HG03565 (cell line): ENCODE data around the gene NCKAP5.

ENCODE experiments used
- ATAC-seq: cut with Tn5 transposase; IDR thresholded peaks from one replicate; pipeline ENCODE4 v1.9.1; 2021; ENCODE audit warnings: mild to moderate bottlenecking, moderate library complexity; ENCODE audit not compliant: unreplicated experiment

NCKAP5 gene

DNA sequence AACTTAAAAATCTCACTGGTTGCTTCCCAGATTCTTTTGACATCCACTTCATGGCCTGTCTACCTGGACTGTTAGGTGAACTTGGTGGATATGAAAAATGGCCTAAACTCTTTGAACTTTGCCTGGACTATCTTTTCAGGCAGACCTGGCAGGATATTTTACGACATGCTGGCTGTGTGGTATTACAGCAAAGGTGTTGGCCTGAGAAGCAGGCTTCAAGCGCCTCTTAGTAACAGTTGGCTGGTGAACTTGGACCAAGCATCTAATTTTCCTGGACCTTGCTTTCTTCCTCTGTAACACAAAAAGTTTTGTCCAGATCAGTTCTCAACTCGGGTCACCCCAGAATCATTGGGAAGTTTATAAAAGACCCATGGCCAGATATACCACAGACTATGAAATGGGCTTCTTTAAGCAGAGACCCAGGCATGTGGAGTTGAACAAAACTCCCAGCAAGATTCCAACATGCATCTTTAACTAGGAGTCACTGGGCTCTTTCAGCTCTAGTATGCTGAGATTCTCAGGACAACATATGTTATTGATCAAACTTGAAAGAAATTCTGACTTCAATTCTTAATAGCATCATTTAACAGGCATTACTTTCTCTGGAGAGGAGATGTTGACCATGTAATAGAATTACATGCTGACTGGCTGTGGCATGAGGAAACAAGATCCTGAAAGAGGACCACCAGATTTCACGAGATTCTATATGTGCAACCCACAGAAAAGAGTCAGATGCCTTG lies 902.7 kb downstream of the NCKAP5 start:
- ATAC-seq: no peak

DNA sequence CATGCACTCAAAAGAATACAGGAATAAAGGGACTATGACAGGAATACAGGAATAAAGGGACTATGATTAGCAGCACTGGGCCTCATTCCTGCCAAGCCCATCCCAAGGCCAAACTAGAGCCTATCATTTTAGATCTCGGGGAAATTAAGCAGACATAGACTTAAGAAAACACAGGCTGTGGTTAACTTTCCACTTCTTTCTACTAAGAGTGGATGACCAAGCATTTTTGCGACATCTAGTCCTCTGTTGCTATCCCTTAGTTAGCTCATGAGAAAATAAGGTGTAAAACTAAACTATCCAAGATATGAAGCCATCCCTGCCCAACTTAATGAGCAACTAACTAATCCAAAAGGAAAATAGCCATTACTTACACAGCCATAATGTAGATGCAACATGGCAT lies 904.2 kb downstream of the NCKAP5 start:
- no peak for ATAC-seq

DNA sequence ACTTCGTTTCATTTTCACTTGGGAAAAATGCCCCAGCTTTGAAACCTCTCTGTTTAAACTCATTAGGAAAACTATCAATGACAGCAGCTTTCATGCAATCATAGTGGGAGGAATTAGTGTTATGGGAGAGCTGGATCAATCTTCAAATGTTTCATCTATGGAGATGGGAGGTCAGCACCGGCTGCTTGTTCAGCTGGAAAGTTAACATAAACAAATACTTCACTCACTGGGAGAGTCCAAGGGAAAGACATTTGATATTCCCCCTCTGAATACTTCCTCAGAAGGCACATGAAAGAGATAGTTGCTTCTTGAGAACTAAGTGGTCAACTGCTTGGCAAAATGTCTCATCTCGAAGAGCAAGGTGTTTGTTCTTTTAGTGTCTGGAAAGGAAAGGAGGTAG lies 905.5 kb downstream of the NCKAP5 start:
- no peak for ATAC-seq

DNA sequence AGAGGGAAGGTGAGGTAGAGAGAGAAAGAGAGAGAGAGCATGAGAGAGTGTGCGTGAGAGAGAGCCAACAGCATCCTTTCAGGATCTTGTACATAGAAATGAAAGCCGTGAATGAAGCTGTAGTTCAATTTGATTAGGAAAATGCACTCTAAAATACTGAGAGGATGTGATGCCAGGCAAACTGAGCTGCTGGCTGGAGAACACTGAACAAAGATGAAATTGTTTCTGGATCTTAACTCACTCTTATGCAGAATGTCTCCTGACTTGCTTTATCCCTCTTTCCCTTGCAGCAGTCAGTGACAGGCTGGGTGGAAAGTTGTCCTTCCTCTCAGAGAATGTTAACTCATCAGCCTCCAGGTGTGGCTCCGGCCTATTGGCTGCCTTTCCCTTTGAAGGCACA lies 908.9 kb downstream of the NCKAP5 start:
- ATAC-seq: no peak

DNA sequence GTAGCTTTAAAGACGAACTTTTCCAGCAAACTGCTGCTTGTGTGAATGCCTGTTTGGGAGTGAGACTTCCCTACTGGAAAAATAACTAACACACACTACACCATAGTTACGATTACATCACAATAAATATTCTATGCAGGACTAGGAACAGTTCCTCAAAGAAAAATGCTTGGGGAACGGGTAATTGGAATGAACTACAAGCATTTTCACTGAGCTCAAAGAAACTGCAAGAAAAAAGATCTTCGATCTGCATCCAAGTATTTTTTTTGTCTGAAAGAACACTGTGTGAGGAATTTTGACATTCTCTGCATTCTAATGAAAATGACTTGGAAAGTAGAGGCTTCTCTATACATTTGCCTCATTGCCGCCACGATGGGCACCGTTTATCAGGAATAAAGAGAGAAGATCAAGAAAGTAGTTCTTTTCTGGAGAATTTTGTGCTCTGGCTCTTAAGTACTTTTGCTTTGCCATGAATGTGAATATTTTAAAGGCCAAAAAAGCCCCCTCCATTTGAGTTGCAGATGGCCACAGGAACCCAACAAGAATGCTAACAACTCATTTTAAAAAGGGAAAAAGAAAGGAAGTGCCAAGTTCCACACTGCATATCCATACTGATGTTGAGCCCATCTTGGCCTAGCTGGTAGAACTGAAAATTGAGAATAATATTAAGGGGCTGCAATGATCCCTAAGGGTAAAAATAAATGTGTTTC lies 911.8 kb downstream of the NCKAP5 start:
- no peak for ATAC-seq

DNA sequence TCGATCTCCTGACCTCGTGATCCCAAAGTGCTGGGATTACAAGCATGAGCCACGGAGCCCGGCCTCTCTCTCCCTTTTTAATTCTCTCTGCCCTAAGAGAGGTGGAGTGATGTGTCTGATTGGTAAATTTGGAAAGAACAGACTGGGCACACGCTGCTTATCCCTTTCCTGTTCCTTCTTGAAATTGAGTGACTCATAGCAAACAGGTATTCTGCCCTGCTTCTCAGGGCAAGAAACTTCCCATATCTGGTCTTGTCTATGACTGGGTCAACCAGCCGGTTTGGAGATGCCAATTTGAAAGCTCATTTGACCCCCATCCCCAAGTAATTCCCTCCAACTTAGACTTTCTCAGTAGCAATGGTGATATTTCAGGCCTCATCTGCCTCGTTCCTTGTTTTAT lies 913.3 kb downstream of the NCKAP5 start:
- ATAC-seq: no peak

DNA sequence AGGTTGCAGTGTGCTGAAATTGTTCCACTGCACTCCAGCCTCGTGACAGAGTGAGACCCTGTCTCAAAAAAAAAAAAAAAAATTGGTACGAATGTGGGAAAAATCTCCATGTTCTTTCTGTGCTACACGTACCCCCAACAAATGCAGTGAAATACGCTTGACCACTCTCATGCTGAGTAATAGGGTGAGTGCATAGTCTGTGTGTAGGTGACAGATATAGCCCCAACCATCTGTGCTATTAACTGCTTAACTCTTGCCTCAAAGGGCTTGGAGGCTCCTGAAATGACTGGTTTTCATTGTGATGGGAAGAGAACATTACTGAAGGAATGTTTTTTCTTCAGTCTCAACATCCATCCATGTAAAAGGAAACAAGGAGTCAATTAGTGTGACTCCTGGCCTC lies 913.9 kb downstream of the NCKAP5 start:
- ATAC-seq: no peak

DNA sequence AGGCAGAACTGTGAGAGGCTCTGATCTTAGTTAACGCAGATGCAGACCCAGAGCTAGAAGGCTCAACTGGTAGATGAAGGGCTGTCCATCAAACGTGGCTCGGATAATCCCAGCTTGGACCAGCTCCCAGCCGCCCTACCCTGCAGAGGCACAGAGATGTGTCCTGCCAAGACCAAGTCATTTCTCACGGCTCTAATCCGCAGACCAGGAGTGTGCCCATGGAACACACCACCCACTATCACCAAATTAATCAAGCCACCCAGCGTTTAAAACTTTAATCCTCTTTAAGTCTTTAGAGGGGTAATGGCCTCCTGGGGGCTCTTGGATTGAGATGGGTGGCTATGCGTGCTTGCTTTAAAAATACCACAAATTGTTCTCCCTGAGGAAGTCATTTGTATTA lies 915.8 kb downstream of the NCKAP5 start:
- no peak for ATAC-seq

DNA sequence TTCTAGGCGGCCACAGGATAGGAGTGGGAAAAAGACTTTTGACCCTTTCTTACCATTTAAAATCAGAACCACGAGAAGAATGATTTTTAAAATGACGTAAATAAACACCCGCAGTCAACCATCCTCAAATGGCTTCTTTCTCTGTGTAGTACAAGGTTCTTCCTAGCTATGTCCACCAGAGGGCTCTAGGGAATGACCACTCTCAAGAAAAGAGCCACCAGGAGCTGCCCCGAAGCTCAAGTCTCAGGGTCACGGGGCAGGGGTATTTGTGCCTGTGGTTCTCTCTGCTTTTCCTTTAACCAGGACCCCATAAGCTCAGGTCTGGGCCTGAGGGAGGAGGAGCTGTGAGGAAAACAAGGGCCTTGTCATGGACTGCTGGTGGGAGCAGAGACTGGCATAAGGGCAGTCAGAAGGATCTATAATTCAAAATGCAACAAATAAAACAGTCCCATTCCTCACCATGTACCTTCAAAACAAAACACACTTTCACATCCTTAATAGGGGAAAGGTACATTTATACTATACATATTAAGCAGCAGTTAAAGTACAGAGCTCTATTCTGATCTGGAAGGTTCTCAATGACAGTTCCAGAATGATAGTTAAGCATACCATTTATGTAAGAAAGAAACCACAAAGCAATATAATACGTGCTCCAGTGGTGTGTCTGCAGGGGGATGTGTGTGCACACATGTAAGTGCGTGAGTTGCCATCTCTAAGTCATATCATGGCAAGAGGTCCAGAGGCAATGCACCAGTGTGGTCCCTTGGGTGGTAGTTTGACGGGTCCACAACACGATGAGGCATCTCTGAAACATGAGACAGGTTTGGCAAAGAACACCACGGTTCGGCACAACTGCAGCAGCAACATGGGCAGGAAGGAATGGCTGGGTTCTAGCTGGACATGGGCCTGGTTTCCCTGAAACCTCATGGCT lies 916.9 kb downstream of the NCKAP5 start:
- ATAC-seq: no peak

DNA sequence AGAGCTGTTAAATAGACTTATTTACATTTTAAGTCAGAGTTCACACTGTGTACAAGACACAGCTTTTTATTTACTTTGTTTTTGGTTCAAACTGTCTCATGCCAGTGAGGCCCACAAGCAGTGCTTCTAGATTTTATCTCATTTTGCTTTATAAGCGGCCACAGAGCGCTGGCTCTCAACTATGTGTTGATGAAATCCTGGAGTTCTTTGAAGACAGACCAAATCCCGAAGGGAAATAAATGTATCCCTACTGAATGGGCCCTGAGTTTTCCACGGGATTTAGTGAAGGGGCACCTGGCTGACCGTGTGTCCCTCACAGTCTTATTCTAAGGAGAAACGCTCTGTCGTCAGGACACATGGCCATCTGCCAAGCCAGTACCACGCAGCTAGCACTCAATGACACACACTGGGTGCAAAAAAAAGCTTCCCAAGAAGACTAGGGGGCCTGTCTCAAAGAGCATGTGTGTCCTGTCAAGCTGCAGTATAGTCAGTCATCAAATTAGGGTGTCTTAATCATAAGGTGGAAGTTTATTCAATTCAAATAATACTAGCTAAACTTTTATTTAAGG lies 921.6 kb downstream of the NCKAP5 start:
- no peak for ATAC-seq

DNA sequence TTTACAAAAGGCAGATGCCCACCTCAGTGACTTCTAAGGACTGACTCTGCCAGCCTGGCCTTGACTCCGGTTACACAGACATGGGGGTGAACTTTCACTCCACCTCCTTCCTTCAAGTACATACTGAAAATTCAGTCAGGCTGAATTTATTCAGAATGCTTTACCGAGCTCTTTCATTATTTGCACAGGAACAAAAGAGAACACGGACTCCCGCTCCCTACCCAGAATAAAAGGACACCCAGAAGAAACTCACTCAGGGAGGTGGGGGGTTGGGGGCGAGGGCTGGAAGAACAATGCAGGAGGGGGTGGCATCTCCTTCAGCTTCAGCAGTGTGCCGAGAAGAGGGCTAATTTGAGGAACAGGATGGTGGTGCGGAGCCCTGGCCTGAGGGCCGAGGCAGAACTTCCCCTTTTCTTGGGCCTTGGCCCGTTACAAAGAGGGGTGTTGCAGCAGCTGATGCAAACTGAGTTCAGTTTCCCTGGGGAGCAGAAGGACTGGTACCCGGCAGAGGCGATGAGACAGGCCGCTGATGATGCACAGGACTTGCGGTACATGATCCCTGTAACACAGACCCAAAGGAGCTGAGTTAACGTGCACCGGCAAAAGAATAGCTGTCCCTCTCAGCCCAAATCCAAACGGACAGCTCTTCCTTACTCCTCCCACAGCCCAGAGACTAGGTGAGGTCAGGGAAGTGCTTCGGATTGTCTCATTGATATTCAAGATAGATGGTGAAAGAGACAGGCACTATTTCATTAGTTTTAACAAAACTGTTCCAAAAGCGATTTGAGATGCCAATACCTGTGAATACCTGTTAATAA lies 922.3 kb downstream of the NCKAP5 start:
- no peak for ATAC-seq

DNA sequence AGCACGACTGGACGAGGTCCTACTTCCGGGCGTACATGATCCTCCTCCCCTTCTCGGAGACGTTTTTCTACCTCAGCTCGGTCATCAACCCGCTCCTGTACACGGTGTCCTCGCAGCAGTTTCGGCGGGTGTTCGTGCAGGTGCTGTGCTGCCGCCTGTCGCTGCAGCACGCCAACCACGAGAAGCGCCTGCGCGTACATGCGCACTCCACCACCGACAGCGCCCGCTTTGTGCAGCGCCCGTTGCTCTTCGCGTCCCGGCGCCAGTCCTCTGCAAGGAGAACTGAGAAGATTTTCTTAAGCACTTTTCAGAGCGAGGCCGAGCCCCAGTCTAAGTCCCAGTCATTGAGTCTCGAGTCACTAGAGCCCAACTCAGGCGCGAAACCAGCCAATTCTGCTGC lies 923.1 kb downstream of the NCKAP5 start:
- no peak for ATAC-seq

DNA sequence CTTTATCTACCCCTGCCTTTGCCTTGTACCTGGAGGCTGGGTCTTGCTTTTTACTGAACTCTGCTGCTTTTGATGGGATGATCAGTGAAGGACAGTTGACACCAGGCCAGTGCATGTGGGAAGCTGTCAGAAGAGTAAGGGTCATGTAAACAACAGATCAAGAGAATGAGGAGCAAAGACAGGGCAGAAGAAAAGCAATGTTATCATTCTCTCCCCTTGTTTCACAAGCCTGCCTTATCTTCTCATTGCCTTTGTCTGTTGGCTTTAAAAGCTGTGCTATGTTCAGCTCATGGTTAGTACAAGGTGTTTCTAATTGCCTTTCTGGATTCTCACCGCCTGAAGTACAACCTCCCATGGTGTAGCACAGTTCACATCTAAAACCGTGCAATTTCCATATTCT lies 925.8 kb downstream of the NCKAP5 start:
- no peak for ATAC-seq

DNA sequence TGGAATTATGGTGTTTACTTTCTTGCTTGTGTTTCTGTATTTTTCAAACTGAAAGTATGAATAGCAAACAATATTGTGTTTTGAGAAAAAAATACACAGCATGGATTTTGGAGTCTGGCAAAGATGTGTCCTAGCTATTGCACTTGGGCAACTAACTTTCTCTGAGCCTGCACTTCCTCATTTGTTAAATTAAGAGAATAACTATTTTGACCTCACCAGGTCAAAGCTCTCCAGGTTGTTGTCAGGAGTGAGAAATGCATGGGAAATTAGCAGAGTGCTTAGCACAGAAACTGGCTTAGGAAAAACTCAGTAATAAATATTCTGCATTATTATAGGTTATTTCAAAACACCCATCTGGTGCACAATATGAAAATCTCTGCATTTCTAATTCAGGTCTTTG lies 926.4 kb downstream of the NCKAP5 start:
- ATAC-seq: no peak

DNA sequence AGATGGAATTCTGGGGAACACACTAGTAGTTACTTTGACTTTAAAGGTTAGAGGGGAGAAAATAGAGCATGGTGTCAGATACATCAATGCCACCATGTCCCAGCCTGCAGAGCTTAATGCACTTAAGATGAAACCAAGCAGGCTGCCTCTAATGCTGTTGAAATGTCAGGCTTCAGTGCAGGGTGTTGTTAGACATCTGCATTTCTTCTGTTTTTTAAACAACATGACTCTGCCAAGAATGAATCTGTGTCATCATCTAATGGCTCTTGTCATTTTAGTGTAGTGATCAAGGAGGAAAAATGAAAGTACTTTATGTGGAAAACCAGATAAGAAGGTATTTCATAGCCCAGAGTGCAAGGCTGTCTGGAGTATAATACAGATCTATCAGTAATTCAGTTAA lies 928.1 kb downstream of the NCKAP5 start:
- ATAC-seq: no peak

DNA sequence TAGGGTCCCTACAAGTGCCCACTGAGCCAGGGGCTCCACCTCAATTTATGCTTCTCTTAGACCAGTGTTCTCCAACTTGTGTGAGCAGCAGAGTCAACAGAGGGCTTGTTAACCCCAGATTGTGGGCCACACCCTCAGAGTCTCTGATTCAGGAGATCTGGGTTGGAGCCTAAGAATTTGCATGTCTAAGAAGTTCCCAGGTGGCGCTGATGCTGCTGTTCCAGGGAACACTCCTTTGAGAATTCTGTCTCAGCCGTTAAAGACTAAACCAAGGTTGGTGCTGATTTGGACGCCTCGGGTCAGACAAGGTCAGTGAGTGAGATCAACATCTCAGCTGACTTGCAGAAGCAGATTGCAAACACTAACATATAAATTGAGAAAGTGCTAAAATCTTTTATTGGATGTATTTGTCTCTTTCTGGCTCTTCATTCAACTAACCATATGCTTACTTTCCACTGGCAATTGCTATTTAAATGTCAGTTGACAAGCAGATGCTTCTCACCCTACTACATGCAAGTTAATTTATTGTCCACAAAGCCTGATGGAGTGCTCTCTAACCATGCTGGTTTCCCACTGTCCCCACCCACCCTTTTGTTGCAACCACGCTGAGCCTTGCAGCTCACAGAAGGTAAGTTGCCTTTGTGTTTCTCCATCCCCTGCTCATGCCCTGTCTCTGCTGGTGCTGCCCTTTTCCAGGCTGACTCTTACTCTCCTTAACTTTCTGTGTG lies 929.8 kb downstream of the NCKAP5 start:
- ATAC-seq: no peak

DNA sequence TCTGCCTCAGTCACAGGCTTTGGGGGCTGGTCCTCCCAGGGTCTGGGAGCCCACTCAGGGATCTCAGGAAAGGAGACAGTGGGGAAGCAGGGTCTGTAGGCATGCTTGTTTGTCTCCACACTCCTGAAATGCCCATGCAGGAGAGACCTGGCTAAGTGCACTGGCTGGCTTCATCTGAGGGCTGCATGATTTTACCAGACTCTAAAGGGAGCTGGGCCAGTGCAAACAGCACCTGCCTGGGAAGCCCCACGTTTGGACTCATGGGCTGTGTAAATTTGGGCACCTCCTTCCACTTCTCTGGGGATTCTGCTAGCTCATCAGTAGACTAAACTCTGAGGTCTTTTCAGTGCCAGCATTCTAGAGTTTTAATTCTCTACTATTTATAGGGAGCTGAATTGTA lies 931.9 kb downstream of the NCKAP5 start:
- no peak for ATAC-seq

DNA sequence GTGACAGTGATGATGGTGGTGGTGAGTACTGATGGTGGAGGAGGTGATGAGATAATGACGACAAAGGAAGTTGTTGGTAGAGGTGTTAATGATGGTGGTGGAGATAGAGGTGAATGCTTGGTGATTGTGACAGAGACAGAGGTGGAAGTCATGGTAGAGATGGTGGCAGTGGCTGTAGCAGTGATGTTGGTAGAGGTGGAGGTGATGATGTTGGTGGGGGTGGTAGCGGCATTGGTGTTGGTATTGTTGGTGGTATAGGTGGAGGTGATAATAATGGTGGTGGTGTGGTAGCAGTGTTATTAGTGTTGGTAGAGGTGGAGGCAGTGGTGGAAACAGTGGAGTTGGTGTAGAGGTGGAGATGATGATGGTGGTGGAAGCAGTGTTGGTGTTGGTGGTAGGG lies 934.6 kb downstream of the NCKAP5 start:
- ATAC-seq: no peak

DNA sequence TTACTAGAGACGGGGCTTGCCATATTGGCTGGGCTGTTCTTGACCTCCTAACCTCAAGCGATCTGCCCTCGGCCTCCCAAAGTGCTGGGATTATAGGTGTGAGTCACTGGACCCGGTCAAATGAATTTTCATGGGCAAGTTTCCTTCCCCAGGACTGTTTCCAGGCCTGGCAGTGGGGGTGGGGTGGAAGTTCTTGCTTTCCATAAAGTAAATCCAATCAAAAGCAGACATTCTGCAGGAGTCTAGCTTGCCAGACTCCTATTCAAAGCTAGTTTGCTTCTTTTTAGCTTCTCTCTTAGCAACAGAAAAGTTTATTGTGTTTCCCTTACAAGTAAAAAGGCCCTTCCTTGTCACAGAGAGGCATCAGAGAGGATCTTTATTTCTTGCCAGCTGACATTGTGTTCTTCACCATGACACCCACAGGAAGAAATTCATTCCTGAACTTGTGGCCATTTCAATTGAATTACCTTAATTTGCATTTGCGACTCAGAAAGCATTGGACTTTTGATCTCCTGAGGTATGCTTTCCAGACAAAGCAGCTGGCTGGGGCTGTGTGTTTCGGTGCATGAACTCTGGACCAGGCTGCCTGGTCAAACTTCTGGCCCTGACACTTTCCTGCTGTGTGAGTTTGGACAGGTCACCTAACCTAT lies 936.1 kb downstream of the NCKAP5 start:
- ATAC-seq: no peak
